Breast epithelium (tissue), 4 donors: ENCODE data around the gene NPIPA1. TPM values are rescaled to one million over a fixed set of nuclear protein-coding genes. Genes with fewer than 3 reads are reported as not detected.
"Not testable (repeated sequence)": the region's sequence is repeated elsewhere in the genome, so short reads cannot be mapped to it uniquely, and the experiment has no call there.

Experiments
- DNase-seq, 2 donors: peaks; one replicate each; pipeline ENCODE4 v3.0.0-alpha.2; 2019; ENCODE audit warnings: low spot score in 2 of 2
- H3K27ac ChIP-seq, 2 donors: fragments of 200-600 bp; sonication (generic) in 1 of 2; one replicate each; pipeline ENCODE4 v1.5.1; 2016 to 2019; ENCODE audit warnings: mild to moderate bottlenecking in 1 of 2
- H3K27me3 ChIP-seq, 2 donors: fragments of 200-600 bp; sonication (generic) in 1 of 2; one replicate each; pipeline versions ENCODE4 v1.5.1 to v1.6.0; 2017 to 2019; ENCODE audit warnings: control low read depth in 1 of 2, mild to moderate bottlenecking in 1 of 2
- H3K36me3 ChIP-seq: fragments of 200-600 bp; one replicate; pipeline ENCODE4 v1.5.1; 2019
- H3K4me1 ChIP-seq, 2 donors: fragments of 200-600 bp; sonication (generic); one replicate each; pipeline ENCODE4 v1.5.1; 2016 to 2019; ENCODE audit warnings: control low read depth in 1 of 2
- H3K4me3 ChIP-seq, 3 donors: fragments of 200-600 bp; sonication (generic); 1 replicate in 2 of 3; 2 replicates in 1 of 3; pipeline ENCODE4 v1.5.1; 2016 to 2019; ENCODE audit warnings: mild to moderate bottlenecking in 3 of 3, moderate library complexity in 2 of 3
- H3K9me3 ChIP-seq, 2 donors: fragments of 200-600 bp; sonication (generic) in 1 of 2; one replicate each; pipeline ENCODE4 v1.5.1; 2016 to 2019; ENCODE audit warnings: control low read depth in 1 of 2
- POLR2A ChIP-seq: fragments of 450-650 bp; IDR thresholded peaks from one replicate; pipeline ENCODE4 v1.6.1; 2016; ENCODE audit warnings: antibody characterized with exemption, mild to moderate bottlenecking, moderate library complexity
- POLR2AphosphoS5 ChIP-seq, 3 donors: sonication (generic); formaldehyde crosslinking; IDR thresholded peaks; one replicate each; pipeline ENCODE4 v1.6.1; 2017; ENCODE audit warnings: antibody characterized with exemption in 3 of 3
- intact Hi-C: fragments of 100-400 bp; cut with DNase I; formaldehyde crosslinking; loops from one replicate; pipeline ENCODE4 v1.15.1; 2023; ENCODE audit warnings: low total_unique reads
- total RNA-seq, 3 donors: library from RNA; depleted of rRNA; stranded (reverse); fragments of >200 nt; gene quantifications; one replicate each; pipeline ENCODE4 v1.1.0, GENCODE V29; 2016
- TF ChIP-seq, protein P1 (sequence below), 3 donors: fragments of 450-650 bp; IDR thresholded peaks; one replicate each; pipeline ENCODE4 v1.5.1; 2016 to 2017; ENCODE audit warnings: antibody characterized with exemption in 3 of 3, mild to moderate bottlenecking in 3 of 3, moderate library complexity in 3 of 3

Gene NPIPA1
- total RNA-seq, 3 donors from 2014 or later = 61.0 to 82.9 (median 77.1) TPM

DNA sequence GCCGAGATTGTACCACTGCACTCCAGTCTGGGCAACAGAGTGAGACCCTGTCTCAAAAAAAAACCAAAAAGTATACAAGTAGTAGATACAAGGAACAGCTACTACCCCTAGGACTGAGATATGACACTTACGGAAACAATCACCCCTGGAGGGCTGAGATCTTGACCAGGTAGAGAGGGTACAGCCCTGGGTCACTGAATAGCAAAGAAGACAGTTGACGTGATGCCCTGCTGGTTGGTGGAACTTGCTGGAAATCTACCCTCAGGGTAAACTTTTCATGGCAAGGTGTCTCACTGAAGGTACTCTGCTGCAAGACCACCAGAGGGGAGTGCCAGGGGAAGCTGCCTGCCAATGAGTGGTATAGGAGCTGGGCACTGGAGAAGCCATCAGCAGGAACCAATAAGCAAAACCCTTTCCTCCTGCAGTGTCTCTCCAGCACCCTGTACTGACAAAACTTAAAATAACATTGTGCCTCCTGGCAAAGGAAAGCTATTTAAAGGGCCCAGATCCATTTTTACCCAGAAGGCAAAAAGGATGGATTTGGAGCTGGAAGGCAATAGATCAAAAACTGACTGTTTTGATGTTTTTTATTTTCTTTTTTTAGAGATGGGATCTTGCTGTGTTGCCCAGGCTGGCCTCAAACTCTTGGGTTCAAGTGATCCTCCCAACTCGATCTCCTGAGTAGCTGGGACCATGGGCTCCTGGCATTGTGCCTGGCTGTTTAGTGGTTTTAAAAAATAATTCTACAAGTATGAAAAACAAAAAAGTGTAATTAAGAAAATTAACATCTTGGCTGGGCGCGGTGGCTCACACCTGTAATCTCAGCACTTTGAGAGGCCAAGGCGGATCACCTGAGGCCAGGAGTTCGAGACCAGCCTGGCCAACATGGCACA lies 26.3 kb downstream of the NPIPA1 start:
- DNase-seq = no peak
- H3K9me3 ChIP-seq = no peaks in the 10 kb centered on the region
- no peak for TF ChIP-seq POLR2A

DNA sequence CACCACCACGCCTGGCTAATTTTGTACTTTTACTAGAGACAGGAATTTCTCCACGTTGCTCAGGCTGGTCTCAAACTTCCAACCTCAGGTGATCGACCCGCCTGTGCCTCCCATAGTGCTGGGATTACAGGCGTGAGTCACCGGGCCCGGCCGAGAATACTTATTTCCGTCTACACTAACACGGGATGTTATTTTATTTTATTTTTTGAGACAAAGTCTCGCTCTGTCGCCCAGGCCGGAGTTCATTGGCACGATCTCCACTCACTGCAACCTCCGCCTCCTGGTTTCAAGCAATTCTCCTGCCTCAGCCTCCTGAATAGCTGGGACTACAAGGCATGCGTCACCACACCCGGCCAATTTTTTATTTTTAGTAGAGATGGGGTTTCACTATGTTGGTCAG lies 28.1 kb downstream of the NPIPA1 start:
- Histone ChIP-seq H3K27ac (no peak overlapping the region), H3K4me3 (no peak overlapping the region), H3K36me3 (no peaks in the 10 kb centered on the region), H3K9me3 (no peaks in the 10 kb centered on the region), H3K27me3 (no peaks in the 10 kb centered on the region), H3K4me1 (no peaks in the 10 kb centered on the region)
- DNase-seq = no peak
- TF ChIP-seq POLR2AphosphoS5 (IDR thresholded peaks at IDR 0.05) (no peak), POLR2A (no peak)
- TF ChIP-seq, protein P1, sequence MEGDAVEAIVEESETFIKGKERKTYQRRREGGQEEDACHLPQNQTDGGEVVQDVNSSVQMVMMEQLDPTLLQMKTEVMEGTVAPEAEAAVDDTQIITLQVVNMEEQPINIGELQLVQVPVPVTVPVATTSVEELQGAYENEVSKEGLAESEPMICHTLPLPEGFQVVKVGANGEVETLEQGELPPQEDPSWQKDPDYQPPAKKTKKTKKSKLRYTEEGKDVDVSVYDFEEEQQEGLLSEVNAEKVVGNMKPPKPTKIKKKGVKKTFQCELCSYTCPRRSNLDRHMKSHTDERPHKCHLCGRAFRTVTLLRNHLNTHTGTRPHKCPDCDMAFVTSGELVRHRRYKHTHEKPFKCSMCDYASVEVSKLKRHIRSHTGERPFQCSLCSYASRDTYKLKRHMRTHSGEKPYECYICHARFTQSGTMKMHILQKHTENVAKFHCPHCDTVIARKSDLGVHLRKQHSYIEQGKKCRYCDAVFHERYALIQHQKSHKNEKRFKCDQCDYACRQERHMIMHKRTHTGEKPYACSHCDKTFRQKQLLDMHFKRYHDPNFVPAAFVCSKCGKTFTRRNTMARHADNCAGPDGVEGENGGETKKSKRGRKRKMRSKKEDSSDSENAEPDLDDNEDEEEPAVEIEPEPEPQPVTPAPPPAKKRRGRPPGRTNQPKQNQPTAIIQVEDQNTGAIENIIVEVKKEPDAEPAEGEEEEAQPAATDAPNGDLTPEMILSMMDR (IDR thresholded peaks at IDR 0.05) = no peak
- intact Hi-C loops = loop anchor here (10.0 kb wide), 1 partner anchor 921 kb away; no protein-coding TSS in a partner anchor

More for the DNA sequence above, 26.3 kb downstream of the NPIPA1 start:
- Histone ChIP-seq H3K36me3 (no peaks in the 10 kb centered on the region), H3K4me3 (no peak overlapping the region), H3K27ac (no peak overlapping the region), H3K4me1 (no peaks in the 10 kb centered on the region), H3K27me3 (no peaks in the 10 kb centered on the region)
- intact Hi-C loops = loop anchor here (10.0 kb wide), 1 partner anchor 919 kb away; no protein-coding TSS in a partner anchor

DNA sequence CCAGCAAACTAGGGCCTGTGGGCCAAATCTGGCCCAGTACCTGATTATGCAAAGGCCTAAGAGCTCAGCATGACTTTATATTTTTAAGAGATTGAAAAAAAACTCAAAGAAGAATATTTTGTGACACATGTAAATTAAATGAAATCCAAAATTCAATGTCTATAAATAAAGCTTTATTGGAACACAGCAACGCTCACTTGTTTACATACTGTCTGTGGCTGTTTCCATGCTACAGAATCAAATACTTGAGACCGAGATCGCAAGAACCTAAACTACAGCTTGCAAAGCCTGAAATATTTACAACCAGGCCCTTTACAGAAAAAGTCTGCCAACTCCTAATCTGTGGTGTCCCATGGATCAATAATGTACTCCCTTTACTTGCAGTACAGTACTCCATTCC lies 32.6 kb downstream of the NPIPA1 start:
- H3K4me1 ChIP-seq, H3K9me3 ChIP-seq, H3K27me3 ChIP-seq, DNase-seq, H3K27ac ChIP-seq, H3K36me3 ChIP-seq, H3K4me3 ChIP-seq: not testable (repeated sequence)
- intact Hi-C loops = loop anchor here (10.0 kb wide), 1 partner anchor 925 kb away; no protein-coding TSS in a partner anchor

DNA sequence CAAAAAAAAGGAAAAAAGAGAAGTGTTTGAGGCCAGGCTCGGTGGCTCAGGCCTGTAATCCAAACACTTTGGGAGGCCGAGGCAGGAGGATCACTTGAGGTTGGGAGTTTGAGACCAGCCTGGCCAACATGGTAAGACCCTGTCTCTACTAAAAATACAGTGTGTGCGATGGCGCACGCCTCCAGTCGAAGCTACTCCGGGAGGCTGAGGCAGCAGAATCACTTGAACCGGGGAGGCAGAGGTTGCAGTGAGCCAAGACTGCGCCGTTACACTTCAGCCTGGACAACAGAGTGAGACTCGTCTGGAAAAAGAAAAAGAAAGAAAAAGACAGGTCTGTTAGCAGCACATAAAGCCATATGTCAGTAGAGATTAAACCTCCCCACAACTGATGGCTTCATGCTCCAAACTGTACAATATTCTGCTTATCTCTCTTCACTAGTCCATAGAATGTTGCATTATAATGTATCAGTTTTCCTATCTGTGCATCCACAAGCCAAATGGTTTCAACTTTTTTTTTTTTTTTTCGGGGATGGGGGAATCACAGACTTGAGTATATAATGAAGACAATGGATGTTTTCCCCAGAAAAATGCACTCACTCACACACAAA lies 34.5 kb downstream of the NPIPA1 start:
- H3K27ac ChIP-seq, H3K4me1 ChIP-seq, H3K4me3 ChIP-seq, DNase-seq, intact Hi-C loops, H3K27me3 ChIP-seq, H3K36me3 ChIP-seq, H3K9me3 ChIP-seq: not testable (repeated sequence)

DNA sequence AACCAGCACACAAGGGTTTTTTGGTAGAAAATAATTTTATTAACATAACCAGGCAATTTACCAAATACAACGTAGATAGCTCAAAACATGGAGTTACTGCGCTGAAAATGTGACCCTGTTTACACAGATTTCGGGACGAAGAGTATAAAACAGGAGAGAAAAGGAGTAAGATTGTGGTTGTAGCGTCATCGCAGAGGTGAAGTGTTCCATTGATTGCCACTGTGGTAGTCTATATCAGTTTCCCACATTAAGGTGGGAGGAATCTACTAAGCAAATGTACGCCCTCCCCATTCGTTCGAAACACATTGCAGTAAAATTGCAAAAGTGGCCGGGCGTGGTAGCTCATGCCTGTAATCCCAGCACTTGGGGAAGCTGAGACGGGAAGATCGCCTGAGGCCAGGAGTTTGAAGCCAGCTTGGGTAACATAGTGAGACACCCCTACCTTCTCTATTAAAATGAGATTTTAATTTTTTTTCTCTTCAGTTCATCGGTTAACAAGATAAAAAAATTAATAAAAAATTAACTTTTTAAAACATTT lies 36.6 kb downstream of the NPIPA1 start:
- intact Hi-C loops, H3K36me3 ChIP-seq, H3K4me1 ChIP-seq, H3K9me3 ChIP-seq, H3K27me3 ChIP-seq, DNase-seq: not testable (repeated sequence)
- peak overlapping the region; percentile 69 to 100 (median 78) for H3K4me3 ChIP-seq
- H3K27ac ChIP-seq = peak overlapping the region in 1 of 2 donors; percentile 95

DNA sequence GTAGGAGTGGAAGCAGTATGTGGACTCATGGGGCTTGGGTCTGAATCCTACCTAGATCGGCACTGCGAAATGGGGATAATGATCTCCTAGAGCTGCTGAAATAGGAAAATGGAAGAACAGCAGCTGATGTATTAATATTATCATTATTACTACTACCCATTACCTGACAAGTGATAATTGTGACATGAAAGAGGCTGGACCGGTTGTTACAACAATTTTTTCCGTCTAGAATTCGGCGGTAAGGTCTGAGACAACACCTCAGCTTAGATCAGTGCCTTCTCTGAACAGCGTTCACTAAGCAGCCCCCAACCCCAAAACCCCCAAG lies 37.0 kb downstream of the NPIPA1 start:
- intact Hi-C loops, H3K4me1 ChIP-seq, DNase-seq, H3K9me3 ChIP-seq, H3K27me3 ChIP-seq, H3K36me3 ChIP-seq: not testable (repeated sequence)
- H3K4me3 ChIP-seq = peak overlapping the region; percentile 69 to 100 (median 78)
- H3K27ac ChIP-seq = peak overlapping the region; percentile 95 to 100

DNA sequence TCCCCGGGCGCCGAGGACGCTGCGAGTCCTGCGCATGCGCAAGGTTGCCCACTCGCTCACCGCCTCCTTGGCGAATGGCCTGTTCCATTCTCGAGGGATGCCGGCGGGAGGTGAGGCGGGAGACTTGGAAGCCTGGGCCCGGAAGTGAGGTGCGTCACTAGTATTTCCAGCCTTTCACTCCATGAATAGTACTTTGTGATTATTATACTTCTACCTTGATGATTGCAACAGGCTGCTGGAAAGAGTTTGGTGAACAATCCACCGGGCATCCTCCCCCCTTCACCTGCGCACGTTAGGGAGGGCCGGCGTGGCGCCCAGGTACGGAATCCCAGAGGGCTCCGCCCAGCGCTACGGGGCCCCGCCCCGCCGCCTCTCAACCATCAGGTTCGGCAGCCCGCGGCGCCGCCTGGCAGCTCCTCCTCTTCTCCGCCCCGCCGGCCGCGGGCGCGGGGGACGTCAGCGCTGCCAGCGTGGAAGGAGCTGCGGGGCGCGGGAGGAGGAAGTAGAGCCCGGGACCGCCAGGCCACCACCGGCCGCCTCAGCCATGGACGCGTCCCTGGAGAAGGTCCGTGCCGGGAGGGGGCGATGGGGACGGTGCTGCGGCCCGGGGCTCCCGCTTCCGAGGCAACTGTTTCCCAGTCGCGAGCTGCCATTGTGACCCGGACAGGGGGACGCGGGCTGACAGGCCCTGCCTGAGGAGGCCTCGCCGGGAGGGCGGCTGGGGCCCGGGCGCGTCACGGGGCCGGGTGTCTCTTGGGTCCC lies 37.6 kb downstream of the NPIPA1 start, which contains the start of gene PDXDC1:
Gene PDXDC1, plus strand, starts transcription at position 371 of the 762 bp plus-strand sequence. Its CDS starts 174 bp downstream, at position 545.
- peak; percentile 88 to 98 for DNase-seq
- H3K4me1 ChIP-seq, H3K9me3 ChIP-seq, H3K27me3 ChIP-seq, H3K36me3 ChIP-seq, intact Hi-C loops: not testable (repeated sequence)
- H3K4me3 ChIP-seq = peak within 1 kb of the TSS; percentile 69 to 100 (median 78)
- TF ChIP-seq POLR2AphosphoS5 (IDR thresholded peaks at IDR 0.05) = peak; percentile 60 to 83 (median 77)
- H3K27ac ChIP-seq = peak within 1 kb of the TSS; percentile 95 to 100
